Glutamatergic neuron (in vitro differentiated cells): ENCODE data around the gene RANGRF. TPM values are rescaled to one million over a fixed set of nuclear protein-coding genes. Genes with fewer than 3 reads are reported as not detected.

ENCODE experiments used
- DNase-seq: peaks from one replicate; pipeline ENCODE4 v3.0.0; 2022
- H3K27ac Mint-ChIP-seq: one replicate; pipeline ENCODE4 v1.8.0; 2020; ENCODE audit warnings: mild to moderate bottlenecking, mixed read lengths, inconsistent platforms; ENCODE audit not compliant: unreplicated experiment
- H3K27me3 Mint-ChIP-seq: one replicate; pipeline ENCODE4 v1.8.0; 2020; ENCODE audit warnings: mild to moderate bottlenecking, moderate library complexity, mixed read lengths, inconsistent platforms; ENCODE audit not compliant: unreplicated experiment
- H3K36me3 Mint-ChIP-seq: one replicate; pipeline ENCODE4 v1.8.0; 2020; ENCODE audit warnings: mild to moderate bottlenecking, mixed read lengths, inconsistent platforms; ENCODE audit not compliant: unreplicated experiment
- H3K4me1 Mint-ChIP-seq: one replicate; pipeline ENCODE4 v1.8.0; 2020; ENCODE audit warnings: mild to moderate bottlenecking, low read depth, mixed read lengths, inconsistent platforms; ENCODE audit not compliant: unreplicated experiment
- H3K4me3 Mint-ChIP-seq: one replicate; pipeline ENCODE4 v1.8.0; 2020; ENCODE audit warnings: mild to moderate bottlenecking, mixed read lengths, inconsistent platforms; ENCODE audit not compliant: unreplicated experiment
- H3K9me3 Mint-ChIP-seq: one replicate; pipeline ENCODE4 v1.8.0; 2020; ENCODE audit warnings: mild to moderate bottlenecking, moderate library complexity, mixed read lengths, inconsistent platforms; ENCODE audit not compliant: unreplicated experiment
- CTCF ChIP-seq: fragments of 200-600 bp; sonication (generic); IDR thresholded peaks from one replicate; pipeline ENCODE4 v1.5.0; 2021; ENCODE audit not compliant: partially characterized antibody, unreplicated experiment
- long read RNA-seq: library from polyadenylated mRNA; unstranded; transcript quantifications from one replicate; pipeline ENCODE4 v2.0.0, GENCODE V29; 2020; ENCODE audit not compliant: unreplicated experiment
- total RNA-seq: library from RNA; stranded (reverse); fragmentation: NEBNext Ultra II Directional; extraction: Animal tissue kit (Norgen Biotek cat#: 25700); gene quantifications from one replicate; pipeline ENCODE4 v1.2.1, GENCODE V29; 2021; ENCODE audit not compliant: unreplicated experiment

RANGRF gene
- total RNA-seq = 29.5 TPM
- long read RNA-seq, transcript RANGRF-203 (3 exons, 1,140 nt) = minor isoform, 5 of 22 reads
- long read RNA-seq, transcript RANGRF-202 (4 exons, 1,074 nt) = major isoform, 9 of 22 reads
- long read RNA-seq, partial matches to known transcripts = 1 of 22 reads
- long read RNA-seq, other reads (novel, unspliced or antisense) = 3 of 22 reads

GRCh38 chr17:8288336-8289102, at the start of gene RANGRF:
Gene RANGRF (plus strand): TSS chr17:8288670. CDS start chr17:8288789, 119 bp downstream.
- peak within 1 kb of the TSS; percentile 95 for H3K4me3 Mint-ChIP-seq
- peak; percentile 93 for DNase-seq
- H3K4me1 Mint-ChIP-seq = peaks cover 9% of the 10 kb centered on the region
- no peak for TF ChIP-seq CTCF
- H3K9me3 Mint-ChIP-seq = peaks cover 6% of the 10 kb centered on the region
- H3K27me3 Mint-ChIP-seq = no peaks in the 10 kb centered on the region
- H3K36me3 Mint-ChIP-seq = no peaks in the 10 kb centered on the region
- peak within 1 kb of the TSS; percentile 96 for H3K27ac Mint-ChIP-seq

- Mint-ChIP-seq H3K27ac (no peak overlapping the region), H3K4me1 (no peaks in the 10 kb centered on the region), H3K27me3 (peaks cover 10% of the 10 kb centered on the region), H3K36me3 (no peaks in the 10 kb centered on the region), H3K4me3 (no peak overlapping the region), H3K9me3 (peaks cover 17% of the 10 kb centered on the region)
- no peak for TF ChIP-seq CTCF
- DNase-seq = no peak
Observed at GRCh38 chr17:8243827-8244226, 44.6 kb upstream of the RANGRF start.

GRCh38 chr17:8244768-8245167, 43.7 kb upstream of the RANGRF start:
- peaks cover 4% of the 10 kb centered on the region for H3K4me1 Mint-ChIP-seq

GRCh38 chr17:8248751-8249607, 39.5 kb upstream of the RANGRF start, which contains the start of gene PFAS:
Gene PFAS (plus strand): TSS chr17:8249289. CDS start chr17:8253938, 4,649 bp downstream.
- DNase-seq = peak; percentile 98
- peaks cover 12% of the 10 kb centered on the region for H3K4me1 Mint-ChIP-seq
- H3K27me3 Mint-ChIP-seq = peaks cover 15% of the 10 kb centered on the region
- no peaks in the 10 kb centered on the region for H3K36me3 Mint-ChIP-seq
- peaks cover 32% of the 10 kb centered on the region for H3K9me3 Mint-ChIP-seq
- peak within 1 kb of the TSS; percentile 98 for H3K4me3 Mint-ChIP-seq
- H3K27ac Mint-ChIP-seq = peak within 1 kb of the TSS; percentile 98
- no peak for TF ChIP-seq CTCF

More at GRCh38 chr17:8244768-8245167, 43.7 kb upstream of the RANGRF start:
- Mint-ChIP-seq H3K9me3 (peaks cover 26% of the 10 kb centered on the region), H3K4me3 (peak overlapping the region; percentile 34), H3K27ac (no peak overlapping the region), H3K27me3 (peaks cover 11% of the 10 kb centered on the region), H3K36me3 (no peaks in the 10 kb centered on the region)
- no peak for TF ChIP-seq CTCF
- no peak for DNase-seq
